Measurements from ENCODE around the gene FYCO1. TPM values are rescaled to one million over a fixed set of nuclear protein-coding genes. Genes with fewer than 3 reads are reported as not detected.

The FYCO1 gene
- total RNA-seq, 4 donors from 2014 or later: 45.3 to 64.5 (median 53.7) TPM

DNA sequence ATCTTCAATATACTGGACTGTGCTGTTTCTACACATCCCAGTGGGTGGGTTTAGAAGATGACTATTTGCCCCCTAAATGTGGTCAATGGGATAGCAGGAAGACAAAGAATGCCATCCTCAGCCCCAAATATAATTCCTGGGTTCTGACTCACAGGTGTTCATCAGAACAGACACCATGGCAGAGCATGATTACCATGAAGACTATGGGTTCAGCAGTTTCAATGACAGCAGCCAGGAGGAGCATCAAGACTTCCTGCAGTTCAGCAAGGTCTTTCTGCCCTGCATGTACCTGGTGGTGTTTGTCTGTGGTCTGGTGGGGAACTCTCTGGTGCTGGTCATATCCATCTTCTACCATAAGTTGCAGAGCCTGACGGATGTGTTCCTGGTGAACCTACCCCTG lies 49.3 kb downstream of the FYCO1 start:
- peaks cover 68% of the 10 kb centered on the region for H3K36me3 ChIP-seq
- H3K27ac ChIP-seq: no peak overlapping the region
- no peaks in the 10 kb centered on the region for H3K4me1 ChIP-seq
- TF ChIP-seq EP300 (IDR thresholded peaks at IDR 0.05) (no peak), CTCF (IDR thresholded peaks at IDR 0.05) (no peak), POLR2A (IDR thresholded peaks at IDR 0.05) (no peak), POLR2AphosphoS5 (IDR thresholded peaks at IDR 0.05) (no peak)
- no peaks in the 10 kb centered on the region for H3K27me3 ChIP-seq
- no peak overlapping the region for H3K4me3 ChIP-seq
- WGBS: 80% methylated on average over 1 of the region's 1 CpG
- no peak for DNase-seq (ENCODE audit: low spot score in 2 of 2)
- H3K9me3 ChIP-seq: no peaks in the 10 kb centered on the region

DNA sequence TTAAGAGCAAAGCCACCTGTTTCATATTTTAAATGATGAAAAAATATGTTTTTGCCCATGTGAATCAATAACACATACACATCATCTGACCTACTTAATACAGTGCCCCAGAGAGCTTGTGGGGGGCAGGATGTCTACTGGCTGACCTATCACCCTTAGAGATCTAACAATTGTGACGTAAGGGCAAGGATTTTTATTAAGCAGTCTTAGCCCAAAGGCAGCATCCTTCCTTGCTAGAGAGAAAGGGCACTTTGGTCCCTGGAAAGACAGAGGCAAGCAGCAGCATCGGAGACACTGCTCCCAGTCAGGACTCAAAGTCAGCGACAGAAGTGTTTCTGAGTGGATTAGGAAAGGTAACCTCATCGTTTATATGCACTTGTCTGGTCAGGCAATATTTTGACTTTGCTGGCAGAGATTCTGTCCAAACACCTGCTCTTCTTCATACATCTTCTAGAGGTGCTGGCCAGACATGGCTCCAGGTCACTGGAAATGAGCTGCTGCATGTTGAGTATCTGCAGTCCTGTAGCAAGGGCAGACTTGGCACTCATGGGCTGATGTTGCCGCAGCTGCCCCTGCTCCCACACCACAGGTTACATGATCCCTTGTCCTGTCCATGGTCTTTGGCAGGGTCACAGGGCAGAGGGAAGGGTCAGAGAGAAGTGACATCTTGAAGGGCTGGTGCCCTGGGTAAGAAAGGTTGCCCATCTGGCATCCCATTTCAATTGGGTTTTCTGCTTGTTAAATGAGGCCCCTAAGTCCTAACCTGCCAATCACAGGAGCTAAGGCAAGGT lies 50.6 kb downstream of the FYCO1 start:
- WGBS: 77% methylated on average over 3 of the region's 5 CpGs
- Histone ChIP-seq H3K4me1 (no peaks in the 10 kb centered on the region), H3K9me3 (no peaks in the 10 kb centered on the region), H3K27ac (no peak overlapping the region), H3K27me3 (no peaks in the 10 kb centered on the region), H3K4me3 (no peak overlapping the region), H3K36me3 (peaks cover 55% of the 10 kb centered on the region)
- no peak for DNase-seq (ENCODE audit: low spot score in 2 of 2)
- TF ChIP-seq POLR2A (IDR thresholded peaks at IDR 0.05) (no peak), EP300 (IDR thresholded peaks at IDR 0.05) (no peak), POLR2AphosphoS5 (IDR thresholded peaks at IDR 0.05) (no peak)

DNA sequence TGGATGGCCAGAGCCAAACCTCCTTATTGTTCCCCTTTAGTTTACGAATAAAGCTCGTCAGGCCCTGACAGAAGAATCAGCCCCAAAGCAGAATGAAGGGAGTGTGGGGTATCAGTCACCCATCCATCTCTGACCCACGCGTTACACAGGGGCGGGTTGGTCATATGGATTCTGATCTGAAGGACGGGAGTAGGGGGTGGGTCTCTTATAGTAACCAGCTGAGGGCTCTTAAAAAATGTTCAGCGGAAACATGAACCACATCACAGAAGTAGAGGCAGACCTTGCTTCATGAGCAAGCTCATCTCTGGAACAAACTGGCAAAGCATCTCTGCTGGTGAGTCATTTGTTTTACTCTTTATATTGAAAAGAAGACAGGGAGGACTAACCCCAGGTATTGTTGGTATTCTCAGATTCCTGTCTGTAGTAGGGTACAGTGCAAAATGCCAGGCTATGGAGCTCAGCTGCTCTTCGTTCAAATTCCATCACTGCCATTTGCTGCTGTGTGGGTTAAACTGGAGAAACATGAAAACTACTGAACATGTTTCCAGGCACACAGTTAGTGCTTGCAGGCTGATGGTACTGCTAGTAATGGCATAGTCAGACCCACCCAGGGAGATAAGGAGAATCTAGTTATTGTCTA lies 52.3 kb downstream of the FYCO1 start, which contains the start of gene CXCR6:
Gene CXCR6, plus strand, starts transcription at position 258 of the 640 bp plus-strand sequence. CDS start 3,018 bp downstream, outside the sequence.
- peaks cover 5% of the 10 kb centered on the region for H3K4me1 ChIP-seq
- no peaks in the 10 kb centered on the region for H3K27me3 ChIP-seq
- no peak for DNase-seq (ENCODE audit: low spot score in 2 of 2)
- WGBS: 85% methylated on average over 8 of the region's 8 CpGs
- TF ChIP-seq POLR2A (IDR thresholded peaks at IDR 0.05): no peak
- TF ChIP-seq EP300 (IDR thresholded peaks at IDR 0.05): no peak
- TF ChIP-seq POLR2AphosphoS5 (IDR thresholded peaks at IDR 0.05): no peak
- TF ChIP-seq CTCF (IDR thresholded peaks at IDR 0.05): no peak
- H3K9me3 ChIP-seq: no peaks in the 10 kb centered on the region
- no peak within 1 kb of the TSS for H3K27ac ChIP-seq
- peaks cover 38% of the 10 kb centered on the region for H3K36me3 ChIP-seq
- H3K4me3 ChIP-seq: no peak within 1 kb of the TSS

- H3K4me3 ChIP-seq: no peak overlapping the region
- peaks cover 5% of the 10 kb centered on the region for H3K4me1 ChIP-seq
- H3K27ac ChIP-seq: no peak overlapping the region
- H3K9me3 ChIP-seq: no peaks in the 10 kb centered on the region
- no peak for DNase-seq (ENCODE audit: low spot score in 2 of 2)
- TF ChIP-seq POLR2AphosphoS5 (IDR thresholded peaks at IDR 0.05): no peak
- no peak for TF ChIP-seq POLR2A (IDR thresholded peaks at IDR 0.05)
- TF ChIP-seq EP300 (IDR thresholded peaks at IDR 0.05): no peak
- no peak for TF ChIP-seq CTCF (IDR thresholded peaks at IDR 0.05)
- H3K27me3 ChIP-seq: no peaks in the 10 kb centered on the region
- WGBS: 100% methylated on average over 1 of the region's 6 CpGs
- peaks cover 33% of the 10 kb centered on the region for H3K36me3 ChIP-seq
Measured at GRCh38 chr3:45942051-45942825, 53.4 kb downstream of the FYCO1 start.

DNA sequence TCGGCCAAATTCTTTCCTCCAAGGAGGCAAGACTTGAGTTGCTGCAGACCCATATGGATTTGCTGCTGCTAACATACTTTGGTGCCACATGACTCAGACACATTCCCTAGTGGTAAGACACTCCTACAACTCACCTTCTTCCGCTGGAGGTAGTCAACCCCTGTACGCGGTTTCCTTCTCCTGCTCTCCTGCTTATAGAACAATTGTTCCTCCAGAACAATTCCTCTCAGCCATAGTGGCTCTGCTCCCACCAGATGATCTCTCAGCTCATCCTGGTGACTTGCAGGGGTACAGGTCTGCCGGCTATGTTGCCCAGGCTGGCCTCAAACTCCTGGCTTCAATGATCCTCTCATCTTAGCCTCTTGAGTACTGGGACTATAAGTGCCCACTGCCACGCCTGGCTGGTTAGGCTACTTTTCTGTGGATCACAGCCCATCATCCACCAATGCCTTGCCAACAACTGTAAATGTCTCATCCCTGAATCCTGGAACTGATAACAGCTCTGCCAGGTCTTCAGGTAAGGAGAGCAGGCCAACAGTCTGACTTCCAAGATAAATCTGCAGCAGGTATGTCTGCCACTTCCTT lies 54.8 kb downstream of the FYCO1 start:
- Histone ChIP-seq H3K27ac (no peak overlapping the region), H3K9me3 (no peaks in the 10 kb centered on the region), H3K4me3 (no peak overlapping the region), H3K27me3 (no peaks in the 10 kb centered on the region), H3K4me1 (peaks cover 5% of the 10 kb centered on the region), H3K36me3 (peaks cover 36% of the 10 kb centered on the region)
- TF ChIP-seq EP300 (IDR thresholded peaks at IDR 0.05): no peak
- no peak for TF ChIP-seq POLR2AphosphoS5 (IDR thresholded peaks at IDR 0.05)
- no peak for TF ChIP-seq POLR2A (IDR thresholded peaks at IDR 0.05)
- no peak for TF ChIP-seq CTCF (IDR thresholded peaks at IDR 0.05)
- no peak for DNase-seq (ENCODE audit: low spot score in 2 of 2)
- 86% methylated on average over 6 of the region's 6 CpGs for WGBS
